Endodermal cell (in vitro differentiated cells): Measurements from ENCODE around the gene BOD1L1. TPM values are rescaled to one million over a fixed set of nuclear protein-coding genes. Genes with fewer than 3 reads are reported as not detected.

Experiments
- DNase-seq: peaks from one replicate; pipeline ENCODE4 v3.0.0-alpha.2; 2017
- H3K27ac ChIP-seq: 2 replicates; pipeline ENCODE4 v1.5.1; 2013; ENCODE audit warnings: mild to moderate bottlenecking, low read depth, low read length, moderate library complexity
- H3K27me3 ChIP-seq: 2 replicates; pipeline ENCODE4 v1.6.1; 2013; ENCODE audit warnings: mild to moderate bottlenecking, low read length, moderate library complexity; ENCODE audit not compliant: insufficient read depth, control insufficient read depth, poor library complexity, severe bottlenecking
- H3K36me3 ChIP-seq: 2 replicates; pipeline ENCODE4 v1.7.0; 2013; ENCODE audit warnings: mild to moderate bottlenecking, low read length, moderate library complexity; ENCODE audit not compliant: control insufficient read depth, insufficient read depth
- H3K4me1 ChIP-seq: one replicate; pipeline ENCODE4 v1.7.0; 2013; ENCODE audit warnings: low read length; ENCODE audit not compliant: control insufficient read depth, insufficient read depth
- H3K4me3 ChIP-seq: 2 replicates; pipeline ENCODE4 v1.5.1; 2013; ENCODE audit warnings: mild to moderate bottlenecking, low read length, moderate library complexity
- H3K9ac ChIP-seq: 2 replicates; pipeline ENCODE4 v1.6.1; 2013; ENCODE audit warnings: mild to moderate bottlenecking, low read length, moderate library complexity; ENCODE audit not compliant: poor library complexity, severe bottlenecking; ENCODE audit errors: extremely low read depth
- H3K9me3 ChIP-seq: 2 replicates; pipeline ENCODE4 v1.6.1; 2013; ENCODE audit warnings: mild to moderate bottlenecking, low read length, moderate library complexity; ENCODE audit not compliant: control insufficient read depth
- H3K27ac Mint-ChIP-seq: 2 replicates; pipeline ENCODE4 v1.8.0; 2020; ENCODE audit warnings: mixed read lengths
- H3K27me3 Mint-ChIP-seq: 2 replicates; pipeline ENCODE4 v1.8.0; 2021; ENCODE audit warnings: mild to moderate bottlenecking, mixed read lengths; ENCODE audit not compliant: insufficient read depth
- H3K36me3 Mint-ChIP-seq: 2 replicates; pipeline ENCODE4 v1.8.0; 2020; ENCODE audit warnings: low read depth, mixed read lengths
- H3K4me1 Mint-ChIP-seq: 2 replicates; pipeline ENCODE4 v1.8.0; 2020; ENCODE audit warnings: mixed read lengths
- H3K4me3 Mint-ChIP-seq: 2 replicates; pipeline ENCODE4 v1.8.0; 2020; ENCODE audit warnings: mild to moderate bottlenecking, moderate library complexity, mixed read lengths
- H3K9me3 Mint-ChIP-seq: 2 replicates; pipeline ENCODE4 v1.8.0; 2020; ENCODE audit warnings: mild to moderate bottlenecking, mixed read lengths
- CTCF ChIP-seq: fragments of 200-600 bp; sonication (generic); conservative IDR thresholded peaks from 2 replicates; pipeline ENCODE4 v1.5.0; 2021; ENCODE audit warnings: antibody characterized with exemption, mild to moderate bottlenecking
- WGBS, 2 experiments: methylation state at CpG; one replicate each; pipeline versions ENCODE4 v1.1.5 to v1.1.7; 2013; ENCODE audit warnings: missing lambda C conversion rate in 2 of 2, mixed read lengths in 1 of 2; ENCODE audit not compliant: insufficient coverage in 1 of 2, insufficient read length in 1 of 2; 5-methylcytosine and 5-hydroxymethylcytosine counted together
- total RNA-seq, 2 donors: library from RNA; stranded (reverse); fragmentation: NEBNext Ultra II Directional in 1 of 2; extraction: Animal tissue kit (Norgen Biotek cat#: 25700) in 1 of 2; gene quantifications; 2 replicates in 1 of 2; 3 replicates in 1 of 2; pipeline ENCODE4 v1.2.1, GENCODE V29; 2021

The BOD1L1 gene
- total RNA-seq, 2 donors from 2014 or later = 42.5 to 46.3 TPM

GRCh38 chr4:13535708-13536361 lies 91.7 kb downstream of the BOD1L1 start:
- no peaks in the 10 kb centered on the region for H3K9me3 ChIP-seq
- DNase-seq = peak; percentile 77
- peaks cover 99% of the 10 kb centered on the region for H3K27me3 ChIP-seq
- no peaks in the 10 kb centered on the region for H3K4me1 ChIP-seq
- peak; percentile 52 for TF ChIP-seq CTCF
- no peak overlapping the region for H3K27ac Mint-ChIP-seq
- no peak overlapping the region for H3K27ac ChIP-seq
- H3K36me3 Mint-ChIP-seq = no peaks in the 10 kb centered on the region
- no peak overlapping the region for H3K4me3 ChIP-seq
- no peaks in the 10 kb centered on the region for H3K9me3 Mint-ChIP-seq
- H3K9ac ChIP-seq = no peak overlapping the region
- peak overlapping the region; percentile 46 for H3K4me3 Mint-ChIP-seq
- no peaks in the 10 kb centered on the region for H3K36me3 ChIP-seq
- H3K27me3 Mint-ChIP-seq = peaks cover 88% of the 10 kb centered on the region
- 34 to 36% methylated on average over 22 to 39 of the region's 39 CpGs for WGBS, 2 experiments
- peaks cover 15% of the 10 kb centered on the region for H3K4me1 Mint-ChIP-seq

- Mint-ChIP-seq H3K9me3 (no peaks in the 10 kb centered on the region), H3K27me3 (peaks cover 88% of the 10 kb centered on the region), H3K4me1 (peaks cover 23% of the 10 kb centered on the region), H3K36me3 (no peaks in the 10 kb centered on the region), H3K4me3 (peak overlapping the region; percentile 46), H3K27ac (no peak overlapping the region)
- DNase-seq = peak; percentile 53
- no peak for TF ChIP-seq CTCF
- Histone ChIP-seq H3K9ac (no peak overlapping the region), H3K4me3 (no peak overlapping the region), H3K27me3 (peaks cover 99% of the 10 kb centered on the region), H3K9me3 (no peaks in the 10 kb centered on the region), H3K36me3 (no peaks in the 10 kb centered on the region), H3K4me1 (no peaks in the 10 kb centered on the region), H3K27ac (no peak overlapping the region)
- 50 to 100% methylated on average over 1 to 18 of the region's 18 CpGs for WGBS, 2 experiments
These were observed 92.4 kb downstream of the BOD1L1 start for GRCh38 chr4:13535118-13535517.

- Mint-ChIP-seq H3K4me1 (peaks cover 24% of the 10 kb centered on the region), H3K36me3 (no peaks in the 10 kb centered on the region), H3K4me3 (no peak overlapping the region), H3K9me3 (no peaks in the 10 kb centered on the region), H3K27me3 (peaks cover 88% of the 10 kb centered on the region), H3K27ac (no peak overlapping the region)
- H3K27me3 ChIP-seq = peaks cover 99% of the 10 kb centered on the region
- H3K4me3 ChIP-seq = no peak overlapping the region
- no peak for TF ChIP-seq CTCF
- no peak overlapping the region for H3K9ac ChIP-seq
- H3K9me3 ChIP-seq = no peaks in the 10 kb centered on the region
- H3K36me3 ChIP-seq = no peaks in the 10 kb centered on the region
- no peak for DNase-seq
- no peaks in the 10 kb centered on the region for H3K4me1 ChIP-seq
- WGBS, 2 experiments = 51 to 58% methylated on average over 24 to 32 of the region's 32 CpGs
- no peak overlapping the region for H3K27ac ChIP-seq
These were observed 93.0 kb downstream of the BOD1L1 start for GRCh38 chr4:13534344-13535063.
